LoVo (cell line): ENCODE measurements around the gene TOMT.

Experiments used
- DNase-seq: peaks from one replicate; pipeline ENCODE4 v3.0.0-alpha.2; 2016; ENCODE audit warnings: low spot score

TOMT gene

GRCh38 chr11:72105888-72106287, at the start of gene TOMT:
Gene TOMT, plus strand, starts transcription at chr11:72105924. Its CDS starts 28 bp downstream, at chr11:72105952.
- no peak for DNase-seq

GRCh38 chr11:72058416-72059034, 47.2 kb upstream of the TOMT start:
- DNase-seq = no peak

GRCh38 chr11:72061739-72062396, 43.9 kb upstream of the TOMT start:
- no peak for DNase-seq

GRCh38 chr11:72066855-72067254, 38.9 kb upstream of the TOMT start:
- DNase-seq = no peak

- DNase-seq = no peak
Measured at GRCh38 chr11:72067266-72067665, 38.5 kb upstream of the TOMT start.

GRCh38 chr11:72067676-72068075, 38.0 kb upstream of the TOMT start:
- no peak for DNase-seq

- DNase-seq = no peak
Measured at GRCh38 chr11:72069200-72069599, 36.5 kb upstream of the TOMT start.

- peak; percentile 67 for DNase-seq
Measured at GRCh38 chr11:72069787-72070251, 35.9 kb upstream of the TOMT start.

- no peak for DNase-seq
Measured at GRCh38 chr11:72070491-72070890, 35.2 kb upstream of the TOMT start.

- DNase-seq = no peak
Measured at GRCh38 chr11:72072348-72072747, 33.4 kb upstream of the TOMT start.

- no peak for DNase-seq
Measured at GRCh38 chr11:72075109-72075508, 30.6 kb upstream of the TOMT start.

- DNase-seq = no peak
Measured at GRCh38 chr11:72075756-72076155, 30.0 kb upstream of the TOMT start.

GRCh38 chr11:72078477-72078876, 27.2 kb upstream of the TOMT start:
- DNase-seq = no peak

- no peak for DNase-seq
Measured at GRCh38 chr11:72079819-72080325, 25.9 kb upstream of the TOMT start.

GRCh38 chr11:72080326-72081183, 25.2 kb upstream of the TOMT start, which contains the start of the genes LRRC51 and NUMA1:
Gene LRRC51, plus strand, starts transcription at chr11:72080850. Its CDS starts 8,234 bp downstream, at chr11:72089084.
Gene NUMA1, minus strand, starts transcription at chr11:72080542. Its CDS starts 44,599 bp downstream, at chr11:72035943.
- peak; percentile 100 for DNase-seq

- no peak for DNase-seq
Measured at GRCh38 chr11:72081184-72081644, 24.5 kb upstream of the TOMT start.

GRCh38 chr11:72081821-72082453, 23.8 kb upstream of the TOMT start:
- no peak for DNase-seq

GRCh38 chr11:72083414-72083813, 22.3 kb upstream of the TOMT start:
- no peak for DNase-seq

GRCh38 chr11:72084076-72084475, 21.6 kb upstream of the TOMT start:
- DNase-seq = no peak

- DNase-seq = no peak
Measured at GRCh38 chr11:72084965-72085364, 20.8 kb upstream of the TOMT start.

- DNase-seq = no peak
Measured at GRCh38 chr11:72085621-72086351, 19.9 kb upstream of the TOMT start.
